ENCODE measurements around the gene PALLD.

GRCh38 chr4:168696826-168697225 is 200.0 kb downstream of the PALLD start:
- TF ChIP-seq ZNF562 (CRISPR knock-in tag; IDR thresholded peaks at IDR 0.05; ENCODE audit: borderline replicate concordance) (no peak), ATF6 (CRISPR knock-in tag; conservative IDR thresholded peaks at IDR 0.05) (no peak), MAX (IDR thresholded peaks at IDR 0.05) (no peak), CREB1 (IDR thresholded peaks at IDR 0.05) (no peak), CREB1 (CRISPR knock-in tag; IDR thresholded peaks at IDR 0.05) (no peak), KLF16 (CRISPR knock-in tag; IDR thresholded peaks at IDR 0.05) (no peak), KAT2B (IDR thresholded peaks at IDR 0.05; ENCODE audit: borderline replicate concordance, low read depth, low read length) (no peak), PRPF4 (IDR thresholded peaks at IDR 0.05; ENCODE audit: low read depth, low read length, poor library complexity, severe bottlenecking) (no peak)
- TF ChIP-seq, protein P1, sequence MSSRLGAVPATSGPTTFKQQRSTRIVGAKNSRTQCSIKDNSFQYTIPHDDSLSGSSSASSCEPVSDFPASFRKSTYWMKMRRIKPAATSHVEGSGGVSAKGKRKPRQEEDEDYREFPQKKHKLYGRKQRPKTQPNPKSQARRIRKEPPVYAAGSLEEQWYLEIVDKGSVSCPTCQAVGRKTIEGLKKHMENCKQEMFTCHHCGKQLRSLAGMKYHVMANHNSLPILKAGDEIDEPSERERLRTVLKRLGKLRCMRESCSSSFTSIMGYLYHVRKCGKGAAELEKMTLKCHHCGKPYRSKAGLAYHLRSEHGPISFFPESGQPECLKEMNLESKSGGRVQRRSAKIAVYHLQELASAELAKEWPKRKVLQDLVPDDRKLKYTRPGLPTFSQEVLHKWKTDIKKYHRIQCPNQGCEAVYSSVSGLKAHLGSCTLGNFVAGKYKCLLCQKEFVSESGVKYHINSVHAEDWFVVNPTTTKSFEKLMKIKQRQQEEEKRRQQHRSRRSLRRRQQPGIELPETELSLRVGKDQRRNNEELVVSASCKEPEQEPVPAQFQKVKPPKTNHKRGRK (CRISPR knock-in tag; IDR thresholded peaks at IDR 0.05), result no peak
